HG03378 (cell line): ENCODE data around the gene GNG10.
"Not testable (repeated sequence)": the region's sequence is repeated elsewhere in the genome, so short reads cannot be mapped to it uniquely, and the experiment has no call there.

Source experiments
- ATAC-seq: cut with Tn5 transposase; IDR thresholded peaks from one replicate; pipeline ENCODE4 v1.9.1; 2021; ENCODE audit warnings: mild to moderate bottlenecking, moderate library complexity; ENCODE audit not compliant: unreplicated experiment

The GNG10 gene

GRCh38 chr9:111661150-111661801 is at the start of gene GNG10:
Gene GNG10, plus strand, starts transcription at chr9:111661605. Its CDS starts 30 bp downstream, at chr9:111661635.
- ATAC-seq: peak; percentile 47

- no peak for ATAC-seq
These were observed 47.9 kb upstream of the GNG10 start for GRCh38 chr9:111613436-111614040.

GRCh38 chr9:111615928-111616327 is 45.5 kb upstream of the GNG10 start:
- no peak for ATAC-seq

GRCh38 chr9:111617349-111617748 is 44.1 kb upstream of the GNG10 start:
- ATAC-seq: not testable (repeated sequence)

GRCh38 chr9:111621895-111622480 is 39.4 kb upstream of the GNG10 start:
- no peak for ATAC-seq

GRCh38 chr9:111622626-111623025 is 38.8 kb upstream of the GNG10 start:
- ATAC-seq: no peak

GRCh38 chr9:111627260-111627963 is 34.0 kb upstream of the GNG10 start:
- no peak for ATAC-seq

GRCh38 chr9:111628411-111628810 is 33.0 kb upstream of the GNG10 start:
- no peak for ATAC-seq

- ATAC-seq: peak; percentile 16
These were observed 31.0 kb upstream of the GNG10 start for GRCh38 chr9:111630182-111630963.

- ATAC-seq: no peak
These were observed 30.5 kb upstream of the GNG10 start for GRCh38 chr9:111630964-111631213.

- ATAC-seq: peak; percentile 92
These were observed 30.0 kb upstream of the GNG10 start, which contains the start of gene DNAJC25 for GRCh38 chr9:111631214-111631971. Gene DNAJC25, plus strand, starts transcription at chr9:111631334. Its CDS starts 74 bp downstream, at chr9:111631408.

- no peak for ATAC-seq
These were observed 29.3 kb upstream of the GNG10 start for GRCh38 chr9:111632060-111632459.

- no peak for ATAC-seq
These were observed 28.6 kb upstream of the GNG10 start for GRCh38 chr9:111632695-111633388.

GRCh38 chr9:111633389-111633736 is 28.0 kb upstream of the GNG10 start:
- no peak for ATAC-seq

- no peak for ATAC-seq
These were observed 26.5 kb upstream of the GNG10 start for GRCh38 chr9:111634860-111635259.

GRCh38 chr9:111637421-111637950 is 23.9 kb upstream of the GNG10 start:
- no peak for ATAC-seq

GRCh38 chr9:111644195-111644772 is 17.1 kb upstream of the GNG10 start:
- ATAC-seq: no peak

GRCh38 chr9:111645806-111646205 is 15.6 kb upstream of the GNG10 start:
- no peak for ATAC-seq

GRCh38 chr9:111646417-111646816 is 15.0 kb upstream of the GNG10 start:
- no peak for ATAC-seq
